ENCODE results near the gene ZNF827.
A peak's percentile ranks its signal among the peaks of the same experiment; 100 is the strongest.

ZNF827 gene

DNA sequence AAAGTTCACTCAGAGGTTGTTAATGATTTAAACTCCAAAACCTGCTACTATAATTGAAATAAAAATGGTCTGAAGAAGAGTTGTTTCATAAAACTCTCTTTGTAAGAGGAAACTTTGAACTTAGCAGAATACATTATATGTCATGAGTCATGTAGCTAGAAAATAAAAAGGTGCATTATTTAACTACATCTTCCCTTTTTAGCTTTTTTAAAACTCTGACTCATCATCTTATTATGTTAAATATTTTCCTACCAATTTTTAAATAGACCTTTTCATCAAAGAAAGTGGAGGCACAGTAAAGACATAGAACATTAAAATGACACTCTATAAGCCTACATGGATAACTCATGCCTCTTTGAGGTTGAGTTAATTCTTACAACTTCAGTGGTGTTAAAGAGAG lies 1.2 kb upstream of the ZNF827 start:
- DNase-seq (ENCODE audit: low read depth): no peak
- TF ChIP-seq, protein P1, sequence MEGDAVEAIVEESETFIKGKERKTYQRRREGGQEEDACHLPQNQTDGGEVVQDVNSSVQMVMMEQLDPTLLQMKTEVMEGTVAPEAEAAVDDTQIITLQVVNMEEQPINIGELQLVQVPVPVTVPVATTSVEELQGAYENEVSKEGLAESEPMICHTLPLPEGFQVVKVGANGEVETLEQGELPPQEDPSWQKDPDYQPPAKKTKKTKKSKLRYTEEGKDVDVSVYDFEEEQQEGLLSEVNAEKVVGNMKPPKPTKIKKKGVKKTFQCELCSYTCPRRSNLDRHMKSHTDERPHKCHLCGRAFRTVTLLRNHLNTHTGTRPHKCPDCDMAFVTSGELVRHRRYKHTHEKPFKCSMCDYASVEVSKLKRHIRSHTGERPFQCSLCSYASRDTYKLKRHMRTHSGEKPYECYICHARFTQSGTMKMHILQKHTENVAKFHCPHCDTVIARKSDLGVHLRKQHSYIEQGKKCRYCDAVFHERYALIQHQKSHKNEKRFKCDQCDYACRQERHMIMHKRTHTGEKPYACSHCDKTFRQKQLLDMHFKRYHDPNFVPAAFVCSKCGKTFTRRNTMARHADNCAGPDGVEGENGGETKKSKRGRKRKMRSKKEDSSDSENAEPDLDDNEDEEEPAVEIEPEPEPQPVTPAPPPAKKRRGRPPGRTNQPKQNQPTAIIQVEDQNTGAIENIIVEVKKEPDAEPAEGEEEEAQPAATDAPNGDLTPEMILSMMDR (IDR thresholded peaks at IDR 0.05; ENCODE audit: low read depth, low read length, missing control alignments): no peak
- in situ Hi-C loops (cut with HindIII; ENCODE audit: low sequenced_read_pairs): no loop called here
- H3K4me3 ChIP-seq (ENCODE audit: low read depth, low read length): no peak overlapping the region

DNA sequence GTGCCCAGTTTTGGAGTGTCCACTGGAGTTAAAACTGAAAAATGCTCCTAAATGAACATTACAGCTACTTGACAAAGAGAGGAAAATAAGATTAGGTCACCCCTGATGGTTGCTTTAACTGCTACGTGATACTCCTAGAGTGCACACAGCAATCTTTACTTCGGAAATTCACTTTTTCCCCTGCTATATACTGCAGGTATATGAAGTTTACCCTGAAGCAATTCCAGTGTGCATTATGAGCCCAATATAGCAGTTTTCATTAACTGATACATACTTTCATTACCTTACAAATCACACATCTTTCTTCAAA lies 773 bp upstream of the ZNF827 start:
- peak overlapping the region; percentile 76 for H3K4me3 ChIP-seq (ENCODE audit: low read depth, low read length)
- in situ Hi-C loops (cut with HindIII; ENCODE audit: low sequenced_read_pairs): no loop called here
- TF ChIP-seq, protein P1 (IDR thresholded peaks at IDR 0.05; ENCODE audit: low read depth, low read length, missing control alignments): no peak
- DNase-seq (ENCODE audit: low read depth): no peak

DNA sequence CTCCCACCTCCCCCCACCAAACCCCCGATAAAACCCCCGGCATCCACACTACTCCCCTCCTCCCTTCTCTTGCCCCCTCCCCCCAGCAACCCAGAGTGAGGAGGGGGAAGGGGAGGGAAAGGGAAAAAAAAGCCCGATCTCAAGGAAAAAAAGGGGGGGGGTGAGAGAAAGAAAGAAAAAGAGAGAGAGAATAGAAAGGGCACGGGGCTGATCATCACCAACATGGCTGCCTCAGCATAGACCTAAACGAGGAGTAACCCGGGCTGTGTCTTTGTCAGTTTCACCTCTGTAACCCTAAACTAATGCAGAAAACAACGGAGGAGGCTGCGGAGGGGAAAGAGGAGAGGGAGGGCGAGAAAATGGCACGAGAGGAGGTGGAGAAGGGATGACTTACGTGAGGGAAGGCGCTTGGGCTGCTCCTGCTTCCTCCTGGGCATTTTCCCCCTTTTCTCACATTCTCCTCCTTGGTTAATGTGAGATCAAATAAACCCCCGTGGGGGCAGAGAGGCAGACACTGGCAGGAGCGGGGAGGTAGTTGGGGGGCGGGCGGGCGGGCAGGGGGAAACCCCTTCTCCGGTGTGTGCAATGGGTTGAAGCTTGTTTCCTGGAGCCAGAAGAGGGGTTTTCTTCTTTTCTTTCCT lies 532 bp downstream of the ZNF827 start:
- in situ Hi-C loops (cut with HindIII; ENCODE audit: low sequenced_read_pairs): no loop called here
- TF ChIP-seq, protein P1 (IDR thresholded peaks at IDR 0.05; ENCODE audit: low read depth, low read length, missing control alignments): no peak
- no peak for DNase-seq (ENCODE audit: low read depth)
- H3K4me3 ChIP-seq (ENCODE audit: low read depth, low read length): peak overlapping the region; percentile 76

DNA sequence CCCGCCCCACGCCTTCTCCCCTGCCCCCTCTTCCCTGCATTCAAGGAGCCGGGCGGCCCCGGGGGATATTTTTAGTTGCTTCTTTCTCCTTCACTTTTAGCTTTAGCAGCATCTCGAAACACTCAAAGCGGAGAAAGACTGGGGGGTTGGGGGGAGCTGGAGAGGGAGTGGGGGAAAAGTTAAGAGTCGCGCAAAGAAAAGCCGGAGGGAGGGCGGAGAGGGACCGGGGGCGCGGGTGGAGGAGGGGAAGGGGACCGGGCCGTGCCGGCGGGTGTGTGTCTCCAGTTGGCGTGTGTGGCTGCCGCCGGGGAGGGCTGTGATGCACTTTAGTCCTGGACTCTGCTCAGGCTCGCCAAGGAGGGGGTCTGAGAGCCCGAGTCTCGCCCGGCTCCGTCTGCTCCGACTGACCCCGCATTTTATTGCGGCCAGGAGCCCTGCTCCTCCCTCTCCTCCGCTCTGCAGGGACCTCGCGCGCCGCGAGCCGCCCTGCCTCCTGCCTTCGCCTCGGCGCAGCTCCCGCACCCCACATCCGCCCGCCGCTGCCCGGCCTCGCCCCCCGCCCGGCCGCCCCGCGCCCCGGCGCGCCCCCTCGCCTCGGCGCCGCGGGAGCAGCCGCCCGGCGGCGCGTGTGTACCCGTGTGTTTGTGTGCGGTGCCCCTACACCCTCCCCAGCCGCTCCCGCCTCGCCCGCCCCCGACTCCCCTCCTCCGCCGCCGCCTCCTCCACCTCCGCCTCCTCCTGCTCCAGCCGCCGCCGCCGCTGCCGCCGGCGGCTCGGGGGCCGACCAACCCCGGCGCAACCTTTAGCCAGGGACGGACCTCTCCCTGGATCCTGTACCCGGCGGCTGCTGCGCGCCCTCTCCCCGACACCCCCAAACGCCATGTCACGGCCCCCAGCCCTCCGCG lies 1.4 kb downstream of the ZNF827 start:
- no peak for DNase-seq (ENCODE audit: low read depth)
- H3K4me3 ChIP-seq (ENCODE audit: low read depth, low read length): peak overlapping the region; percentile 76
- in situ Hi-C loops (cut with HindIII; ENCODE audit: low sequenced_read_pairs): no loop called here
- TF ChIP-seq, protein P1 (IDR thresholded peaks at IDR 0.05; ENCODE audit: low read depth, low read length, missing control alignments): no peak

DNA sequence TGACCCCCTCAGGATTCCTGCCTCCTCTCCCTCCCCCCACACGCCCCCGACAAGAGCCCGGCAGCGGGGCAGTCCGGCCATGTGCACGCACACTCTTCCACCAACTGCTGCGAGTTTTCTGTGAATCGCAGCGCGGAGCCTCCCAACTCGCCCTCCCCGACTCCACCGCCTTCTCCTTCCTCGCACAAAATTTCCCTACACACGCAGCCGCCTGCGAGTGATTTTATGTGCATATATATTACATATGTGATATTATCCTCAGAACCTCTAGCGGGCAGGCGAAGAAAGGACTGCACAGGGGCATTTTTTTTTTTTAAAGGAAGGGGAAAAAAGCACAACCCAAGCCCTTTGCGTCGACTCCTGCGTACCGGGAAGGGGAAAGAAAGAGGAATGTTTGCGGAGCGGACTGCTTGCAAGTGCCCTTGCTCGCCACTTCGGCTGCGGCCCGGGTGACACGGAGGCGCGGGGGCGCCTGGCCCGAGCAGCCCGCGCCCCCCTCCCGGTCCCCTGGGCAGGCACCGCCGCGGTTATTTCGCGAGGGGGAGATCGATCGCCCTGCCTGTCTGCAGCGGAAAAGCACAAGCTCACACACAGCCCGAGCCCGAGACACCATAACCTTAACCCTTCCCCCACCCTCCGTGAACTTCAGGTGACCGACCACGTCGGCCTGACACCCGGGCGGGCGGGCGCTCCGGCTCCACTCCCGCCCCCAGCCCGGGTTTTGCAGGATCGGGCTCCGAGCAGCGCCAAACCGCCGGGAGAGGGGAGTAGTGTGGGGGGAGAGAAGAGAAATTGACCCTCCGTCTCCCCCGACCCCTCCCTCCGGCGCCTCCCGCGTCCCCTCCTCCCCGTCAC lies 2.3 kb downstream of the ZNF827 start:
- TF ChIP-seq, protein P1 (IDR thresholded peaks at IDR 0.05; ENCODE audit: low read depth, low read length, missing control alignments): peak; percentile 38
- in situ Hi-C loops (cut with HindIII; ENCODE audit: low sequenced_read_pairs): no loop called here
- no peak for DNase-seq (ENCODE audit: low read depth)
- peak overlapping the region; percentile 76 for H3K4me3 ChIP-seq (ENCODE audit: low read depth, low read length)
